H1 (cell line): ENCODE measurements around the gene GABRG3. TPM values are rescaled to one million over a fixed set of nuclear protein-coding genes. Genes with fewer than 3 reads are reported as not detected.

Experiments used
- SIN3A ChIP-seq, 2 experiments: IDR thresholded peaks in 1 of 2; conservative IDR thresholded peaks in 1 of 2; 2 replicates each; pipeline ENCODE4 v1.6.1; 2011 to 2012; ENCODE audit warnings: low read length in 2 of 2, improper control_type of control experiment in 1 of 2, low read depth in 1 of 2, mild to moderate bottlenecking in 1 of 2
- polyA plus RNA-seq, 7 experiments: library from polyadenylated mRNA; depleted of rRNA in 3 of 7; stranded (reverse) in 5 of 7; unstranded in 2 of 7; fragments of >200 nt in 5 of 7; fragments of 200-250 nt in 2 of 7; gene quantifications; 1 replicate in 5 of 7; 2 replicates in 1 of 7; 4 replicates in 1 of 7; pipeline versions ENCODE4 v1.2.1 to v1.2.3, GENCODE V29; 2011 to 2013; ENCODE audit warnings: missing spikeins in 2 of 7, mixed read lengths in 2 of 7
- total RNA-seq: library from RNA; stranded (reverse); fragmentation: NEBNext Ultra II Directional; extraction: Animal tissue kit (Norgen Biotek cat#: 25700); gene quantifications from 2 replicates; pipeline ENCODE4 v1.2.1, GENCODE V29; 2021

Gene GABRG3
- total and polyA plus RNA-seq, 2 of the 8 experiments (the other 6 are each of a cell fraction or from before 2014, with no cell fraction given): 0.17 to 0.80 TPM

DNA sequence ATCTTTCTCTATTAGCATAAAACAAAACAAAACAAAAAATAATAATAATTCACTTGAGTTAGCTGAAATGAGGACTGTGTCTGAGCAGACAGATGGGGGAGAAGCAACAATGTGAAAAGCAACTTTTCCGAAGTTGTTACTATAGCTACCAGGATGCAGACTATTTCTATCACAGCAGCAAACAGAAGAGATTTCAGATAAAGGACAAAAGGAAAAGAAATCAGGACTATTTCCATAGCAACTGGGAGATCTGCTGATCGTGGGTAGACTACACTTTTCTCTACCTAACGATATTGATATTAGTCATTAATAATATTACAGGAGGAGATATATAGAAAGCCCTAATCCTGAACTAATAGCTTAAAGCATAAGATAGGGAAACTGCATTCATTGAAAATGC lies 321.7 kb downstream of the GABRG3 start (continued):
- no peak for TF ChIP-seq SIN3A (conservative IDR thresholded peaks at IDR 0.05 in 1 of 2, IDR thresholded peaks at IDR 0.05 in 1 of 2; ENCODE audit: low read depth in 1 of 2, low read length in 2 of 2)
